Uterus (tissue), 4 donors: ENCODE data around the gene LAPTM5. TPM values are rescaled to one million over a fixed set of nuclear protein-coding genes. Genes with fewer than 3 reads are reported as not detected.

Experiments
- DNase-seq, 2 donors: peaks; one replicate each; pipeline ENCODE4 v3.0.0-alpha.2; 2019 to 2020
- H3K27ac ChIP-seq, 2 donors: fragments of 200-600 bp; sonication (generic); 1 replicate in 1 of 2; 2 replicates in 1 of 2; pipeline ENCODE4 v1.5.1; 2016 to 2018
- H3K27me3 ChIP-seq, 2 donors: fragments of 200-600 bp; sonication (generic); one replicate each; pipeline ENCODE4 v1.5.1; 2018 to 2019; ENCODE audit warnings: control low read depth in 1 of 2
- H3K36me3 ChIP-seq, 2 donors: fragments of 200-600 bp; sonication (generic); one replicate each; pipeline ENCODE4 v1.5.1; 2019; ENCODE audit warnings: control low read depth in 1 of 2
- H3K4me1 ChIP-seq, 2 donors: fragments of 200-600 bp; sonication (generic); one replicate each; pipeline ENCODE4 v1.5.1; 2018 to 2019; ENCODE audit warnings: control low read depth in 1 of 2
- H3K4me3 ChIP-seq, 2 donors: fragments of 200-600 bp; sonication (generic); 1 replicate in 1 of 2; 2 replicates in 1 of 2; pipeline ENCODE4 v1.5.1; 2018 to 2019; ENCODE audit warnings: mild to moderate bottlenecking in 1 of 2
- H3K9me3 ChIP-seq, 2 donors: fragments of 200-600 bp; sonication (generic); one replicate each; pipeline ENCODE4 v1.5.1; 2019; ENCODE audit warnings: control low read depth in 1 of 2
- POLR2A ChIP-seq, 2 donors: fragments of 450-650 bp; IDR thresholded peaks; one replicate each; pipeline ENCODE4 v1.6.1; 2016; ENCODE audit warnings: antibody characterized with exemption in 2 of 2, mild to moderate bottlenecking in 1 of 2, moderate library complexity in 1 of 2
- intact Hi-C: fragments of 100-400 bp; cut with DNase I; formaldehyde crosslinking; loops from one replicate; pipeline ENCODE4 v1.15.1; 2023; ENCODE audit warnings: low total_unique reads
- total RNA-seq, 4 donors: library from RNA; depleted of rRNA in 3 of 4; stranded (reverse); fragments of >200 nt in 3 of 4; gene quantifications; one replicate each; pipeline versions ENCODE4 v1.1.0 to v1.2.4, GENCODE V29; 2014 to 2023
- TF ChIP-seq, protein P1 (sequence below), 4 experiments: fragments of 200-600 bp in 2 of 4; fragments of 450-650 bp in 2 of 4; sonication (generic) in 2 of 4; IDR thresholded peaks; one replicate each; pipeline ENCODE4 v1.5.1; 2016 to 2019; ENCODE audit warnings: antibody characterized with exemption in 4 of 4, mild to moderate bottlenecking in 2 of 4, moderate library complexity in 1 of 4
- donor health status: DM: yes; HTN: yes; CAD: no.

LAPTM5 gene
- total RNA-seq, 4 donors from 2014 or later, result 6.1 to 76.8 (median 15.8) TPM

DNA sequence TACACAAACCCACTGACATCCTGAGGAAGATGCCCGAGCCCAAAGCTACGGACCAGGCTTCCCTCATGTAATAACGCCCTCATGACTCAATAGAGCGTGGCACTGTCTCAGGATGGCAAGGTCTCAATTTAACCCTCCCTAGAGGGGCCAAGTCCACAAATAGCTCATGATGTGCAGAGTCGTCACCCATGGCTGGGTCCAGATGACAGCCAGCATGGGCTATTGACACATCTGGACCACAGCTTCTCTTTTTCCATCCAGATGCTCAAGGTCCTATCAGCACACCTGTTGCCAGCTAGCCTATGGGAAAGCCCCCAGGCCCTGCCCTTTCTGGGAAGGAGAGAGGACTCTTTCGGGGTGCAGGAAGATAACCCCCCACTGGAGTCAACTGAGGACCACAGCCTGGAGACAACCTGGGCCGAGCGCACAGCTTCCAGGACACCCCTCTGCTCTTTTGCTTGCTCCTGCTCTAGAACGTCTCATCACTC, 2.8 kb downstream of the LAPTM5 start:
- H3K4me1 ChIP-seq, result no peaks in the 10 kb centered on the region
- H3K27me3 ChIP-seq, result no peaks in the 10 kb centered on the region
- H3K9me3 ChIP-seq, result no peaks in the 10 kb centered on the region
- TF ChIP-seq POLR2A (IDR thresholded peaks at IDR 0.05), result no peak
- TF ChIP-seq, protein P1, sequence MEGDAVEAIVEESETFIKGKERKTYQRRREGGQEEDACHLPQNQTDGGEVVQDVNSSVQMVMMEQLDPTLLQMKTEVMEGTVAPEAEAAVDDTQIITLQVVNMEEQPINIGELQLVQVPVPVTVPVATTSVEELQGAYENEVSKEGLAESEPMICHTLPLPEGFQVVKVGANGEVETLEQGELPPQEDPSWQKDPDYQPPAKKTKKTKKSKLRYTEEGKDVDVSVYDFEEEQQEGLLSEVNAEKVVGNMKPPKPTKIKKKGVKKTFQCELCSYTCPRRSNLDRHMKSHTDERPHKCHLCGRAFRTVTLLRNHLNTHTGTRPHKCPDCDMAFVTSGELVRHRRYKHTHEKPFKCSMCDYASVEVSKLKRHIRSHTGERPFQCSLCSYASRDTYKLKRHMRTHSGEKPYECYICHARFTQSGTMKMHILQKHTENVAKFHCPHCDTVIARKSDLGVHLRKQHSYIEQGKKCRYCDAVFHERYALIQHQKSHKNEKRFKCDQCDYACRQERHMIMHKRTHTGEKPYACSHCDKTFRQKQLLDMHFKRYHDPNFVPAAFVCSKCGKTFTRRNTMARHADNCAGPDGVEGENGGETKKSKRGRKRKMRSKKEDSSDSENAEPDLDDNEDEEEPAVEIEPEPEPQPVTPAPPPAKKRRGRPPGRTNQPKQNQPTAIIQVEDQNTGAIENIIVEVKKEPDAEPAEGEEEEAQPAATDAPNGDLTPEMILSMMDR (IDR thresholded peaks at IDR 0.05), result no peak
- DNase-seq, result no peak
- H3K36me3 ChIP-seq, result no peaks in the 10 kb centered on the region
- H3K4me3 ChIP-seq, result no peak overlapping the region
- intact Hi-C loops, result no loop called here
- no peak overlapping the region for H3K27ac ChIP-seq

DNA sequence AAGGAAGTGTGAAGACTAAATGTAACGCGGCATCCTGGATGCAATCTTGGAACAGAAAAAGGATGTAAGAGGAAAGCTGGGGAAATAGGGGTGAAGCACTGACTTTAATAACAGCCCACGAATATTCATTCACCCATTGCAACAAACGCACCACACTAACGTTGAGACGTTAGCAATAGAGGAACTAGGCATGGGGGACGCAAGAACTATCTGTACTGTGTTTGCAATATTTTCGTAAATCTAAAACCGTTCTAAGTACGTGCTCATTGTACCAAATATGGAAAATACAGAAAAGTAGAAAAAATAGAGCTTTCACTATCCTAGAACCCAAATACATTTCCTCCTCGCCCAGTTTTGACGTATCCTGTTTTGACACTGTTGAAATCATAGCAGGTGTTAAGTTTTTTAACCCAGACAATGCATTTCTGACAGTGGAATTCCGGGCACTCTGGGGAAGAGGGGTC, 3.9 kb downstream of the LAPTM5 start:
- H3K4me1 ChIP-seq, result no peaks in the 10 kb centered on the region
- TF ChIP-seq, protein P1 (IDR thresholded peaks at IDR 0.05), result no peak
- TF ChIP-seq POLR2A (IDR thresholded peaks at IDR 0.05), result no peak
- intact Hi-C loops, result no loop called here
- no peaks in the 10 kb centered on the region for H3K27me3 ChIP-seq
- H3K27ac ChIP-seq, result no peak overlapping the region
- no peaks in the 10 kb centered on the region for H3K9me3 ChIP-seq
- DNase-seq, result no peak
- no peaks in the 10 kb centered on the region for H3K36me3 ChIP-seq
- H3K4me3 ChIP-seq, result no peak overlapping the region

DNA sequence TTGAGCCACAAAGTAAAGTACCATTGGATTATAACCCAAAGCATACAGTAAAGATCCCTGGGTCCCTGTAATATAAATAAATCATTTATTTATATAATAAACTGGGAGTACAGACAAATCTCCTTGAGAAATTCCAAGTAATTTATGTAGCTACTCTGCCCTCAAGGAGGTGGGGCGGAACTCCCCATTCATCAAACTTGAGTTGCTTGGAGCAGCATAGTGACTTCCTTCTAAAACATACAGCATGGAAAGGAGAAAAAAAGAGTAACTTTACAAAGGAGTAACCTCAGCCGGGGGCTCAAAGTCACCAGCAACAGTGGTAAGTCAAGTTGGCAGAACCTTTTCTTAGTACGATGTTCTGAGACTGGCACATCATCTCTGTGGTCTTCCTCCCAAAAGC, 4.5 kb downstream of the LAPTM5 start:
- Histone ChIP-seq H3K36me3 (no peaks in the 10 kb centered on the region), H3K27me3 (no peaks in the 10 kb centered on the region), H3K9me3 (no peaks in the 10 kb centered on the region), H3K27ac (no peak overlapping the region), H3K4me3 (no peak overlapping the region), H3K4me1 (no peaks in the 10 kb centered on the region)
- TF ChIP-seq, protein P1 (IDR thresholded peaks at IDR 0.05), result no peak
- TF ChIP-seq POLR2A (IDR thresholded peaks at IDR 0.05), result no peak
- no peak for DNase-seq
- intact Hi-C loops, result no loop called here

DNA sequence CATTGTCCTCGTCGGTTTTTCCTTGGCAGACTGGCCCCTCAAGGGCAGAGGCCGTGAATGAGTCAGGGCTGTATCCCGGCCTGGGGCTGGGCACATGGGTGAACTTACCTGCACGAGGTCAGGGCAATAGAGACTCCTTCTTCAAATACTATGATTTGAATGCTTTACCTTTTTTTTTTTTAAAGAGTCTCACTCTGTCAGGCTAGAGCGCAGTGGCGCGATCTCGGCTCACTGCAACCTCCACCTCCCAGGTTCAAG, 5.0 kb downstream of the LAPTM5 start:
- H3K27me3 ChIP-seq, result no peaks in the 10 kb centered on the region
- TF ChIP-seq POLR2A (IDR thresholded peaks at IDR 0.05), result no peak
- TF ChIP-seq, protein P1 (IDR thresholded peaks at IDR 0.05), result no peak
- H3K27ac ChIP-seq, result no peak overlapping the region
- no peak overlapping the region for H3K4me3 ChIP-seq
- H3K9me3 ChIP-seq, result no peaks in the 10 kb centered on the region
- H3K36me3 ChIP-seq, result no peaks in the 10 kb centered on the region
- intact Hi-C loops, result no loop called here
- no peaks in the 10 kb centered on the region for H3K4me1 ChIP-seq
- no peak for DNase-seq

DNA sequence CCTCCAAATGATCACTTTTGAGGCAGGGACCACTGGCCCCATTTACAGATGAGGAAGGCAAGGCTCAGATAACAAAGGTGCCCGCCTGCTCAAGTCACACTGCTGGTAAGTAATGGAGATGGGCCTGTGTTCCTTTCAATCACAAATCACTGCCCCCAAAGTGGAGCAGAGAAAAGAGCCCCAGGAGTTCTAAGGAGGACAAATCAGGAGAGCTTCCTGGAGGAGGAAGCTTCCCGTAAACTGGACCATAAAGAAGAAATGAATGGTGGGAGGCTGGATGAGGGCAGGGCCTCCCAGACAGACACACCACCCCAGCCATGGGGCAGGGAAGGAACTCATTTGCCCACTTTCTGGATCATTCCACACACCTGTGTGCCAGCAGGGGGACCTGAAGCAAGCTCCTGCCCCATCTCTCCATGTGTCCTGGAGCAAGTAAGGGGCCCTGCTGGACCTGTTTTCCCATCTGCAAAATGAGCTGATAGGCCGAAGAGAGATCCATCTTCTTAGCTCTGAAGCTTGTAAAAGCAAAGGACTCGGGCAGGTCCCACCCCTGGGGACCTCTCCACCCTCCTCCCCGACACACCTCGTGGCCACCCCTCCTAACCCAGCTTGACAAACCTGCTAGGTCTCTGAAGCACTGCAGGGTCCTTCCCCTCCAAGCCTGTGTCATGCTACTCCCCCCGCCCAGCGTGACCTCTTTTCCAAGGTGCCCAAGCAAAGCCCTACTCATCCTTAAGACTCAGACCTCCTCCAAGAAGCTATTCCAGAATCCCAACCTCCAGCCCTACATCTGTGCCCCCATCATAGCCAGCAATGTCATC, 5.5 kb downstream of the LAPTM5 start:
- Histone ChIP-seq H3K4me3 (no peak overlapping the region), H3K27me3 (no peaks in the 10 kb centered on the region), H3K27ac (no peak overlapping the region), H3K36me3 (no peaks in the 10 kb centered on the region), H3K9me3 (no peaks in the 10 kb centered on the region), H3K4me1 (no peaks in the 10 kb centered on the region)
- DNase-seq, result no peak
- no peak for TF ChIP-seq POLR2A (IDR thresholded peaks at IDR 0.05)
- TF ChIP-seq, protein P1 (IDR thresholded peaks at IDR 0.05), result no peak
- intact Hi-C loops, result no loop called here
